G401 (cell line): ENCODE measurements around the gene PRMT7. TPM values are rescaled to one million over a fixed set of nuclear protein-coding genes. Genes with fewer than 3 reads are reported as not detected.

Experiments
- DNase-seq: peaks from one replicate; pipeline ENCODE4 v3.0.0-alpha.2; 2015; ENCODE audit warnings: low spot score
- in situ Hi-C: cut with HindIII; loops from 2 replicates; pipeline ENCODE4 v1.10.0; 2016; ENCODE audit warnings: low sequenced_read_pairs, mixed read lengths
- total RNA-seq: library from RNA; depleted of rRNA; stranded (reverse); fragments of >200 nt; shearing (Covaris generic); gene quantifications from 2 replicates; pipeline ENCODE4 v1.2.3, GENCODE V29; 2014

Gene PRMT7
- total RNA-seq, 1 experiment from 2014 or later = 85.9 TPM

GRCh38 chr16:68339214-68339613 is 28.4 kb downstream of the PRMT7 start:
- in situ Hi-C loops = no loop called here
- no peak for DNase-seq

GRCh38 chr16:68342620-68343019 is 31.8 kb downstream of the PRMT7 start:
- in situ Hi-C loops = no loop called here
- DNase-seq = no peak

- in situ Hi-C loops = no loop called here
- no peak for DNase-seq
Observed at GRCh38 chr16:68343137-68343536, 32.3 kb downstream of the PRMT7 start.

GRCh38 chr16:68344252-68344651 is 33.4 kb downstream of the PRMT7 start:
- in situ Hi-C loops = no loop called here

GRCh38 chr16:68345351-68345810 is 34.6 kb downstream of the PRMT7 start:
- no peak for DNase-seq
- in situ Hi-C loops = no loop called here

More at GRCh38 chr16:68344252-68344651, 33.4 kb downstream of the PRMT7 start:
- DNase-seq = no peak

GRCh38 chr16:68345958-68346635 is 35.3 kb downstream of the PRMT7 start:
- in situ Hi-C loops = no loop called here

GRCh38 chr16:68346892-68347480 is 36.2 kb downstream of the PRMT7 start:
- DNase-seq = peak; percentile 48
- in situ Hi-C loops = no loop called here

More at GRCh38 chr16:68345958-68346635, 35.3 kb downstream of the PRMT7 start:
- no peak for DNase-seq

- peak; percentile 22 for DNase-seq
Observed at GRCh38 chr16:68347605-68348004, 36.8 kb downstream of the PRMT7 start.

GRCh38 chr16:68348639-68349445 is 38.0 kb downstream of the PRMT7 start:
- DNase-seq = no peak
- in situ Hi-C loops = no loop called here

More at GRCh38 chr16:68347605-68348004, 36.8 kb downstream of the PRMT7 start:
- in situ Hi-C loops = no loop called here

- in situ Hi-C loops = no loop called here
Observed at GRCh38 chr16:68349838-68350410, 39.1 kb downstream of the PRMT7 start.

GRCh38 chr16:68350813-68351350 is 40.1 kb downstream of the PRMT7 start:
- in situ Hi-C loops = no loop called here
- DNase-seq = no peak

More at GRCh38 chr16:68349838-68350410, 39.1 kb downstream of the PRMT7 start:
- DNase-seq = no peak

GRCh38 chr16:68351463-68351862 is 40.6 kb downstream of the PRMT7 start:
- in situ Hi-C loops = no loop called here
- DNase-seq = no peak

- DNase-seq = no peak
- in situ Hi-C loops = no loop called here
Observed at GRCh38 chr16:68351991-68352431, 41.2 kb downstream of the PRMT7 start.

GRCh38 chr16:68353366-68353765 is 42.5 kb downstream of the PRMT7 start:
- no peak for DNase-seq
- in situ Hi-C loops = no loop called here

- DNase-seq = no peak
- in situ Hi-C loops = no loop called here
Observed at GRCh38 chr16:68354816-68355215, 44.0 kb downstream of the PRMT7 start.

- no peak for DNase-seq
Observed at GRCh38 chr16:68355447-68356248, 44.8 kb downstream of the PRMT7 start.

GRCh38 chr16:68356249-68356918 is 45.6 kb downstream of the PRMT7 start:
- in situ Hi-C loops = no loop called here
- peak; percentile 27 for DNase-seq

More at GRCh38 chr16:68355447-68356248, 44.8 kb downstream of the PRMT7 start:
- in situ Hi-C loops = no loop called here

GRCh38 chr16:68356919-68357286 is 46.1 kb downstream of the PRMT7 start:
- in situ Hi-C loops = no loop called here
- DNase-seq = no peak
